HepG2 (cell line): Measurements from ENCODE around the gene RNASE4. TPM values are rescaled to one million over a fixed set of nuclear protein-coding genes. Genes with fewer than 3 reads are reported as not detected.

Source experiments
- BRF2 ChIP-seq: sonication (generic); formaldehyde crosslinking; IDR thresholded peaks from 2 replicates; pipeline ENCODE4 v1.8.1; 2022; ENCODE audit warnings: mild to moderate bottlenecking, missing genetic modification reagents
- IRX3 ChIP-seq: sonication (generic); formaldehyde crosslinking; IDR thresholded peaks from 2 replicates; pipeline ENCODE4 v1.8.1; 2023; ENCODE audit warnings: mild to moderate bottlenecking, low read depth, missing genetic modification reagents, borderline replicate concordance
- MBD4 ChIP-seq: IDR thresholded peaks from 2 replicates; pipeline ENCODE4 v1.6.1; 2012; ENCODE audit warnings: low read length, inconsistent platforms, borderline replicate concordance
- MIER3 ChIP-seq: IDR thresholded peaks from 2 replicates; pipeline ENCODE4 v1.6.1; 2016; ENCODE audit warnings: missing compliant biosample characterization, borderline replicate concordance
- MTERF4 ChIP-seq: sonication (generic); formaldehyde crosslinking; IDR thresholded peaks from 2 replicates; pipeline ENCODE4 v1.8.0; 2023; ENCODE audit warnings: mild to moderate bottlenecking, missing genetic modification reagents
- NFIC ChIP-seq: IDR thresholded peaks from 2 replicates; pipeline ENCODE4 v1.6.1; 2012; ENCODE audit warnings: mild to moderate bottlenecking, low read length, inconsistent platforms
- POLR2A ChIP-seq, 2 experiments: IDR thresholded peaks; 2 replicates each; pipeline ENCODE4 v1.6.1; 2011; ENCODE audit warnings: low read depth in 2 of 2, low read length in 2 of 2, mild to moderate bottlenecking in 1 of 2, moderate library complexity in 1 of 2; ENCODE audit not compliant: insufficient read depth in 1 of 2
- REST ChIP-seq, 2 experiments: IDR thresholded peaks; 2 replicates each; pipeline ENCODE4 v1.6.1; 2011 to 2012; ENCODE audit warnings: low read length in 2 of 2, borderline replicate concordance in 1 of 2, low read depth in 1 of 2, mild to moderate bottlenecking in 1 of 2, moderate library complexity in 1 of 2
- SIN3A ChIP-seq: IDR thresholded peaks from 2 replicates; pipeline ENCODE4 v1.6.1; 2011; ENCODE audit warnings: low read depth, mild to moderate bottlenecking, control low read depth, low read length, borderline replicate concordance
- UBTF ChIP-seq: sonication (generic); formaldehyde crosslinking; IDR thresholded peaks from 2 replicates; pipeline ENCODE4 v1.4.0; 2020; ENCODE audit warnings: mild to moderate bottlenecking, missing genetic modification reagents
- ZBTB20 ChIP-seq: sonication (generic); formaldehyde crosslinking; IDR thresholded peaks from 2 replicates; pipeline ENCODE4 v1.8.1; 2023; ENCODE audit warnings: missing genetic modification reagents, low read depth, mild to moderate bottlenecking, borderline replicate concordance
- ZBTB7A ChIP-seq: sonication (generic); formaldehyde crosslinking; IDR thresholded peaks from 2 replicates; pipeline ENCODE4 v1.8.0; 2022; ENCODE audit warnings: mild to moderate bottlenecking, missing genetic modification reagents
- ZFP41 ChIP-seq: sonication (generic); formaldehyde crosslinking; IDR thresholded peaks from 2 replicates; pipeline ENCODE4 v1.4.0; 2020; ENCODE audit warnings: mild to moderate bottlenecking, missing genetic modification reagents, borderline replicate concordance
- ZNF138 ChIP-seq: sonication (generic); formaldehyde crosslinking; IDR thresholded peaks from 2 replicates; pipeline ENCODE4 v1.5.0; 2020; ENCODE audit warnings: mild to moderate bottlenecking, low read depth, missing genetic modification reagents
- ZNF205 ChIP-seq: IDR thresholded peaks from 2 replicates; pipeline ENCODE4 v1.6.1; 2018; ENCODE audit warnings: missing biosample characterization, missing genetic modification reagents
- ZNF264 ChIP-seq: sonication (generic); formaldehyde crosslinking; IDR thresholded peaks from 2 replicates; pipeline ENCODE4 v1.4.0; 2020; ENCODE audit warnings: missing genetic modification reagents
- ZNF362 ChIP-seq: sonication (generic); formaldehyde crosslinking; IDR thresholded peaks from 2 replicates; pipeline ENCODE4 v1.4.0; 2020; ENCODE audit warnings: missing genetic modification reagents, mild to moderate bottlenecking, borderline replicate concordance
- ZSCAN21 ChIP-seq: sonication (generic); formaldehyde crosslinking; IDR thresholded peaks from 2 replicates; pipeline ENCODE4 v1.8.0; 2022; ENCODE audit warnings: mild to moderate bottlenecking, missing genetic modification reagents, moderate library complexity, borderline replicate concordance
- ZSCAN22 ChIP-seq: sonication (generic); formaldehyde crosslinking; IDR thresholded peaks from 2 replicates; pipeline ENCODE4 v1.4.0; 2020; ENCODE audit warnings: mild to moderate bottlenecking, missing genetic modification reagents
- polyA plus RNA-seq, 8 experiments: library from polyadenylated mRNA; depleted of rRNA in 3 of 8; stranded (reverse) in 7 of 8; unstranded in 1 of 8; fragments of >200 nt; fragmentation: Illumina TruSeq in 4 of 8; extraction: Trizol in 4 of 8; gene quantifications; 2 replicates each; pipeline versions ENCODE4 v1.2.1 to v1.2.3, GENCODE V29; 2011 to 2016; ENCODE audit warnings: low read depth in 4 of 8, missing spikeins in 1 of 8, mixed read lengths in 1 of 8; ENCODE audit not compliant: insufficient read depth in 1 of 8
- total RNA-seq, 5 experiments: library from RNA; depleted of rRNA; stranded (reverse); fragments of >200 nt; fragmentation: Illumina TruSeq; extraction: Trizol; gene quantifications; 2 replicates each; pipeline ENCODE4 v1.2.3, GENCODE V29; 2016; ENCODE audit warnings: low read depth in 1 of 5

The RNASE4 gene
- total and polyA plus RNA-seq, 2 of the 13 experiments (the other 11 are each of a cell fraction or from before 2014, with no cell fraction given): 109 to 983 TPM

- TF ChIP-seq BRF2 (CRISPR knock-in tag) (no peak), ZNF264 (CRISPR knock-in tag) (no peak), ZSCAN21 (no peak), UBTF (CRISPR knock-in tag) (peak; percentile 32; the same call in 1 of the 2 replicates), IRX3 (no peak), ZBTB20 (CRISPR knock-in tag) (peak; percentile 68; the same call in 1 of the 2 replicates), MIER3 (CRISPR knock-in tag) (no peak), POLR2A (IDR thresholded peaks at IDR 0.05; ENCODE audit: insufficient read depth in 1 of 2, low read depth in 2 of 2, low read length in 2 of 2) (0 out of 4 replicates have a peak, but pooled peaks of 1 of the 2 experiments have one; percentile 46), ZNF205 (CRISPR knock-in tag) (no peak), ZNF362 (CRISPR knock-in tag) (no peak), ZBTB7A (CRISPR knock-in tag) (no peak), SIN3A (peak; percentile 36; the same call in 1 of the 2 replicates), MBD4 (no peak), REST (IDR thresholded peaks at IDR 0.05; ENCODE audit: borderline replicate concordance in 1 of 2, low read depth in 1 of 2, low read length in 2 of 2) (peak in 1 of 2 experiments; percentile 42; a peak in 1 of 4 replicates), NFIC (no peak), ZNF138 (CRISPR knock-in tag) (no peak), ZFP41 (CRISPR knock-in tag) (no peak), MTERF4 (CRISPR knock-in tag) (no peak), ZSCAN22 (CRISPR knock-in tag) (no peak)
Measured at GRCh38 chr14:20688167-20688839, 3.9 kb downstream of the RNASE4 start, which contains the start of gene ANG (continued).
